AML-193 (cell line): ENCODE data around the gene NXN.
"Not testable (repeated sequence)": the region's sequence is repeated elsewhere in the genome, so short reads cannot be mapped to it uniquely, and the experiment has no call there.

ENCODE experiments used
- DNase-seq, 2 experiments: peaks; one replicate each; lab custom pipeline; 2025; lab: John Stamatoyannopoulos, UW

NXN gene

DNA sequence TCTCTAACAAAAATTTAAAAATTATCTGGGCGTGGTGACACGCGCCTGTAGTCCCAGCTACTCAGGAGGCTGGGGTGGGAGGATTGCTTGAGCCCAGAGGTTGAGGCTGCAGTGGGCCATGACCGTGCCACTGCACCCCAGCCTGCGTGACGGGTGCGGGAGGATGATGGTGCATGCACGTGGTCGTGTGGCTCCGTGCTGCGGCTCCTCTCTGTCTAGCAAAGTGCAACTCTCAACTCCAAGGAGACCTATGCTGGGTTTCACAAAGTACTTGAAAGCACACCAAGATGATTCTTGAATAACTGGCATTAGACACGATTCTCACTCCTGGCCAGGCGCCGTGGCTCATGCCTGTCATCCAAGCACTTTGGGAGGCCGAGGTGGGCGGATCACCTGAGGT, 25.8 kb downstream of the NXN start:
- DNase-seq = no peak

DNA sequence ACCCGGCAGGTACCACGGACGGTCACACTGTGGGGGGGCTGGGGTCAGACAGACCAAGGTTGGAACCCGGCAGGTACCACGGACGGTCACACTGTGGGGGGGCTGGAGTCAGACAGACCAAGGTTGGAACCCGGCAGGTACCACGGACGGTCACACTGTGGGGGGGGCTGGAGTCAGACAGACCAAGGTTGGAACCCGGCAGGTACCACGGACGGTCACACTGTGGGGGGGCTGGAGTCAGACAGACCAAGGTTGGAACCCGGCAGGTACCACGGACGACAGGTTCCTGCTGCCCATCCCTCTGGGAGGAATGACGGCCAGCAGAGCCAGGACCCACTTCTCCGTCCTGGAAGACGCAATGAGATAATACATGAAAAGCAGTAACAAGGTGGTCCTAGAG, 27.0 kb downstream of the NXN start:
- not testable (repeated sequence) for DNase-seq

DNA sequence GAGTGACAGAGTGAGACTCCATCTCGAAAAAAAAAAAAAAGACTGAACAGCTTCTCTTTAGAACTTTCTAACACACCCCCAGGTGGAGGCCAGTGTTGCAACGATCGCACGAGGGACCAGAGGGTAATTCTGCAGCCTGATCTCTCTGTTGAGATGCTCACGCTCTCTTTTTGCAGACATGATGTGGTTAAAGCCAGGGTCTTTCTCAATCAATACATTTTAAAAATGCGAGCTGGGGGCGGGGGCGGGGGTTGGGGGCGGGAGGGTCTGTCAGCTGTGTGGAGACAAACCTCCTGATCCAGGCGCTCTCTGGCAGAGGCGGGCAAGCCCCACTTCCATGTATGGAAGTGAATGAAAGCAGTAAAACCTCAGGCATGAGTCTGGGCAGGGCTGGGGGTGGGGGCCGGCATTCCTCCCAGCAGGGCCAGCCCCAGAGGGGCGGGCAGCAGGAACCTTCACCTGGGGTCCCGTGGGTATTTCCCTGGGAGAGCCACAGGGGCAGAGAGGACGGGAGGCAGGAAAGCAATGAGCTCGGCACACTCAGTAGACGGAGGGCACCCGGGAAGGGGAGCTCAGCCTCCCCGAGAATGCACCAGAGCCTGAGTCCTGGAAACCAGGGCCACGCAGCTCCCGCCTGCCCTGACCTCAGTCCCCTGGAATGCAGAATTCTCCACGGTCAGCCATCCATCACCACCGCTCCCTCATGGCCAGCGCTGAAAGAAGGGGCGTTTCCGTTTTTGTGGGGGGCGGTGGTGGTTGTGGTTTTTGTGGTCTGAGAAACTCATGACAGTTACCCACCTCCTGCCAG, 28.0 kb downstream of the NXN start:
- DNase-seq = no peak

DNA sequence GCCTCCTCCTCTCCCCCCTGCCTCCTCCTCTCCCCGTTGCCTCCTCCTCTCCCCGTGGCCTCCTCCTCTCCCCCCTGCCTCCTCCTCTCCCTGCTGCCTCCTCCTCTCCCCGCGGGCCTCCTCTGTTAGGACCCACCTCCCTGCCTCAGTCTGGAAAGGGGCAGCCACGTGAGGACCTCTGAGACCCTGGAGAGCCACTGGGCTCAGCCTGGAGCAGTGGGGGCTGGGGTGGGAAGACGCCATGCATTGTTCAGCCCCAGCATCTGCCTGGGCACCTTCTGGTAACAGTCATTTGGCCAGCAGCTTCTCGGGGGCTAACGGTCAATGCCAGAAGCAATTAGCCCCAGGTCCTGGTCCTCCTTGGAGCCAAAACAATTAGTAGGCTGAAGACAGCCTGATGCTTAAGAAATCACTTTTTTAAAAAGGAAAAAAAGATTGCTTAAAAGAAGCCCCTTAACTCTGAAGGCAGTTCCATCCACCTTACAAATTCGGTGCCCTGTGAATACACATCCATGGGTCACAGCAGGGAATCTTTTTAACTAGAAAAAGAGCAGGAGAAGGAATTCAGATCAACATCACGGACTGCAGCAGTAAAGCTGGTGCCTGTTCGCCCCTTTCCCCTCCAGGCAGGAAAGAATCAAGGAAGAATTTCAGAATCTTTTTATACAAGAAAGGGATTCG, 29.8 kb downstream of the NXN start:
- DNase-seq = no peak

DNA sequence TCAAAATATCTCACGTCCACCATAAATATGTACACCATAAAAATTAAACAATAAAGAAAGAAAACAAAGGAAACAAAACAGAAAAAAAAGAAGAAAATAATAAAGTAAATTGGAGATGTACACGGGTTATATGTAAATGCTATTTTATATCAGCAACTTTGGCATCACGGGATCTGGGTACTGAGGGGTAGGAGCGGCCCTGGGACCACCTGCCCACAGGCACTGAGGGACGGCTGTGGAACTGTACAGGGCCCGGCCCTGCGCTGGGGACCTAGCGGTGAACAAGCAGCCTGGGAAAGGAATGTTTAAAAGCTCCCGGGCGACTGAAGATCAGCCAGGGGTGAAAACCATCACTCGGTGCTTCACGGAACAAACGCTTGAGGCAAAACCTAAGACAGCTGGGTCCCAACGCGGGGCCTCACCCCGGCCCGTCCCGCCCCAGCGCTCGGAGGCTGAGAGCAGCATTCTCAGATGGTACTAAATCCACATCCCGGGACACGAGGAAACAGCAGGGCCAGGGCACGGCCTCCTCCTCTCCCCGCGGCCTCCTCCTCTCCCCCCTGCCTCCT, 31.2 kb downstream of the NXN start:
- DNase-seq = no peak

DNA sequence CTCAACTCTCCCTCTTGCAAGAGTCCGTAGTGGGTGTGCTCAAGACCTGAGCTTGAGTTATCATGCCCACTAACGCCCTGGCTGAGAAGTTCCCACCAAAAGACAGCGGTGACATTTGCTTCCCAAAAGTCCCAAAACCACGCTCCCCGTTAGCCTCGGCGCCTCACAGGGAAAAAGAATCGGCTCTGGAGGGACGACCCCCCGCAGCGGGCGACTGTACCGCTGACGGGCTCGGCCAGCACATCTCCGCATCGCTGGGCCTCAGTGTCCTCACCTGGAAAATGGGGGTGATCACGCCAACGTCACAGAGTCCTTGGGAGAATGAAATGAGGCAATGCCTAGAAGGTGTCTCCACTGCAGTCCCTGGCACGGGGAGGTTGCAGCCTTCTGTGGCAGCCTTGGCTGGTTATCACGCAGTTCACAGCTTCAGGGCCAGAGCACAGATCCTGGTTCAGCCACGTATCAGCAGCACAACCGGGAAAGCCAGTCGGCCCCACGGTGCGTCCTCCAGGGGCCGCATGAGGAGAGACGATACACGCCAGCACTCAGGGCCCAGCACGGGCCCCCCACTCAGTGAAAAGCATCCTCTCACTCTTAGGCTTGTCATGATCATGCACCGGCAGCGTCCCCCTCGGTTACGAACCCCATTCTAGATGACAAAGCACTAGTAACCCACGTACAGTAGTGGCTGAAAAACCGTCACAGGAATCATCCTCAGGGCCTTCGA, 32.9 kb downstream of the NXN start:
- DNase-seq = no peak

DNA sequence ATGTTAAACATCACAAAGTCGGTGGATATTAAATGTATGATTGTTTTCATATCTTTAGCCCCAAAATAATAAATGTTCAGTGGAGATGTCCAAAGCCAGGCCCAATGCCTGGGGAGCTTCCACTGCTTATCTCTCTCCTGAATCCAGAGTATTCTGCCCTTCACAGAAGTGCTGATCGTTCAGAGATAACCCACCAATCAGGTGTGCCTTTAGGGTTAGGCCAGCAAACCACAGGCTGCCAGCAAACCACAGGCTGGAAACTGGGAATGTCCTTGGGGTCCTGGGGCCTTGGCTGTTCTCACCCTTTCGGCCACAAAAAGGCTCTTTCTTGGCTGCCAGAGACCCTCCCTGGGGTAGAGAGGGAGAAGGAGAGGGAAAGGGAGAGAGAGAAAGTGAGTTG, 33.9 kb downstream of the NXN start:
- DNase-seq = no peak

DNA sequence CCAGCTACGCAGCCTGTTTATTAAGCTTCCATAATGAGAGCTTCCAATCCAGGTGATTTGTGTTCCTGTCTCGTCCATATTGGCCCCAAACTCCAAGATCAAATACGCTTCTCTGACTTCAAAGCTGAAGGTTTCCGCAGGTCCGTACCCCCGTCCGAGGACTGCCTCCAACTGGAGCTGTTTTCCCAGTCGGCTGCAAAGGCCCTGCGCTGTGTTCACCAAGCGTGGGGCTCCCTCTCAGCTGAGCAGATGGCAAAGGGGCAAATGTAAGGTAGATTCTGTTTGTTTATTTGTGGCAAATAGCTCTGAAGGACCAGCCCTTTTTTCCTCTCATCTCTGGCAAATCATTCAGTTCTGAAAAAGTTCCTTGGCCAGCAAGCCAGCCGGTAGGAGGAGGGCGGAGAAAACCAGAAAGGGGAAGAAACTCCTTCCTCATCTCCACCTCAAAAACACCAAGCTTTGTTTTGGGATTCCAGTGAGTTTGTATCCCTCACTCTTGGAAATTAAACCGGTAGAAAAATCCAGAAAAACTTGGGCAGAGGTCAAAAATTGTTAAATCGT, 35.2 kb downstream of the NXN start:
- DNase-seq = no peak

DNA sequence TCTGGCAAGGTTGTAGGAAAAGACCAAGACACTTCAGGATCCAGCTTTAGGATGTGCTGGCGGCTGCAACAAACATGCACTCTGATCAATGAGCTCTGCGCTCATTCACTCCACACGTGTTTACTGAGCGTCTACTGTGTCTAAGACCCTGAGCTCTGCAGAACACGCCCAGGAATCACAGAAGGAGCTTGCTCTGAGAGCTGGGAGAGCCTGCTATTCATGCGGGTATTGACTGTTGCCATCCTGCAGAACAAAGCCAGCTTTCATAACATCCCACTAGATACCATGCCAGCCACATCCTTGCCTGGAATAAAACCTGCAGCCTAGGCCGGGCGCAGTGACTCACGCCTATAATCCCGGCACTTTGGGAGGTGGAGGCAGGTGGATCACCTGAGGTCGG, 44.1 kb downstream of the NXN start:
- DNase-seq = no peak

DNA sequence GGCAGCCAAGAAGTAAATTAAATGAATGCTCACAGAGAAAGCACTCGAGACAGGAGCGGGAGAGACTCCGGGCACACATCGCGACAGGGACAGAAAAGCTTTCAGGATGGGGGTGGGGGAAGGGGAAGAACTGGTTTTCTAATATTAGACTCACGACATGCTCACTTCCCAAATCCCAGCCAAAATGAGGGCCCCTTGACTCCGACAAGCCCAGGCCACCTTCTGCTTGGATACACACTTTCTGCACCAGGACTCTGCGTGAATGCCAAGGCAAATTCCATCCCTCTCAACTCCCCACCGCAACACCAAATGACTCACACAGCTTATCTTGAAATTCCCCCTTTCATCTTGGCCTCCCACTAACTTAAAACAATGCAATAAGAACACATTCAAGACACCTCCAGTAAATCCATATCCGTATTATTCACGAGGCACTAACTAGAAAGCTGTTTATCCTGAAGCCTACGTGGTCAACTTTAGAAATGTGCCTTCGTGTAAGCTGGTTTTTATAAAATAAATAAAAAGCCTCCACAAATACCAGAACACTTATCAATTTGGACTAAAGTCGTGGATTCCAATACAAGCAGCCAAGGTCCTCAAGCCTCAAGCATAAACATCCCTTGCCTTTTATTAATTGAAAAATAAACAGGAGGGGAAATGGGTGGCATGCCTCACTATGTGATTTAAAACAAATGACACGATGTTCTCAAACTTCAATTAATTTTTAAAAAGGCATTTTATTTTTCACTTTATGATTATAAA, 46.1 kb downstream of the NXN start:
- DNase-seq = no peak

DNA sequence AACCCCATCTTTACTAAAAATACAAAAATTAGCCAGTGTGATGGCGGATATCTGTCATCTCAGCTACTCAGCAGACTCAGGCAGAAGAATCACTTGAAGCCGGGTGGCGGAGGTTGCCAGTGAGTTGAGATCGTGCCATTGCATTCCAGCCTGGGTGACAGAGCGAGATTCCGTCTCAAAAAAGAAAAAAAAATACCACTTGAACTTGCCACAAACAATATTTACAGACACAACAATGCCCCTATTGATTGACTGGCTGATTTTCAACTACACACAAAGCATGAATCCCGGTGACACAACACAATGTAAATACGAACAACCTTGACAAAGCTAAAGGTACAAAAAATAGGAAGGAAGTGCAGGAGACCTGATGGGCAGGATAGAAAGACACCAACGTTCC, 49.3 kb downstream of the NXN start:
- no peak for DNase-seq

DNA sequence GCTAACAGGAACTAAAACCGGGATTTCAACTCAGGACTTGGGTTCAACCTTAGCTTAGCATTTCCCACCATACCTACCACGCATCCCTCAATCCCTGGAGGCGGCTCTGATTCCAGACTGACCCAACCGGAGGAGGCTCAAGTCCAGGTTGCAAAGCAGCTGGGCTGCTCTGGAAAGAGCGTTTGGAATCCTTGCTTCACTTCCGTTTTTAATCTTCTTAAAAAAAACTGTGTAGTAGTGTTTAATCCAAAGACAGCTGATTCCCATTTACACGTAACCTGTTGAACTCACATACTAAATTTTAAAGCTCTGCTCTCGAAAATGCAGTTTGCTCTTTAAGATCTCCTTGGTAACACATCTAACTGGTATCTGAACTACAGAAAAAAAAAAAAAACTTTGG, 50.0 kb downstream of the NXN start:
- no peak for DNase-seq

DNA sequence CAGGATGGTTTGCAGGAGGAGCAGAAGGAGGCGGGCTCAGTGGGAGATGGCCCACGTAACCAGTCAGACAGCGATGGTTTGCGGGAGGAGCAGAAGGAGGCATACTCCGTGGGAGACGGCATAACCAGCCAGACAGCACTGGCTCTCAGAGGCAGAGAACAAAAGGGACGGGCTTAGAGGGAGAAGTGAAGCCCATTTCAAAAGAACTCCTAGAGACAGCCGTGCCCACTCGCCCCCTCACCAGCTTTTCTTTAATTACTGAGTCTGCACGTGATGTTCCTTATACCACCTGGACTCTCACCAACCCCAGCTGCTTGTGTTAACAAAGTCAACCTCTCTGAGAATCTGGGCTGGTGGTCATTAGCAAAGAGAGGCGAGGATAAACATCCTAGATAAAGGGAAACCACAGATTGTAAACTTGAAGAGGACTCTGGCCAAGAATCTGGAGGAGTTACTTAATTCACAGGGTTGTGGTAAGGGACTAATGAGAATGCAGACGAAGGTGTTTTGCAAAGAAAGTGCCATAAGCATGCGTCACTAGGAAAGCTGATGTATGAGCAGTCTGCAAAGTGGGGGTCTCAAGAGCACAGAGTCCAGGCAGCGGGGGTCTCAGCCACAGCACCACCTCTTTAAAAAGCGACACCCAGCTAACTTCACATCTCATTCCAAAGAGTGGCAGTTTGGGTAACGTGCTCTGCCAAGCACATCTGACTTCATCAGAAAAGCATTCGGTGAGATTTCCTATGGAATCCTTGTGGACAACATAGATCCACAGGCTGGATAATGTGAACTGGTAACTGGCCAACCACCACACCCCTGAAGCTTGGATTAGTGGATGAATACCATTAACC, 51.7 kb downstream of the NXN start:
- DNase-seq = no peak

DNA sequence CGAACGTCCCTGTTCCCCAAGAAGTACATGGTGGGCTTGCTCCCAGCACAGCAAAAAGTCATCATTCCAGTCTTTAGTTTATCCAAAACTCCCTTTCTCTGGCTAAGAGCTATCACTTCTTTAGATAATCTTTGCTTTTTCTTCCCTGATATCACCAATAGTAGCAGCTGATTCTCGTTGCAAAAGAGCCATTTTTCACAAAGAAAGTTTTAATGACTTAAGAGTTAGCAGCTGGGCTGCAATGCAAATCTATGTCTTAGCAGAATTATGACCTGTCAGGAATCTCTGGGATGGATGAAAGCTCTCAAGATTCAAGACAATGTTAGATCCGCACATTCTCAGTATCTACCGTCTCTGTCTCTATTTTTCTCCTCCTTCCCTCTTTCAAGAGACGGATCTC, 53.8 kb downstream of the NXN start:
- no peak for DNase-seq

DNA sequence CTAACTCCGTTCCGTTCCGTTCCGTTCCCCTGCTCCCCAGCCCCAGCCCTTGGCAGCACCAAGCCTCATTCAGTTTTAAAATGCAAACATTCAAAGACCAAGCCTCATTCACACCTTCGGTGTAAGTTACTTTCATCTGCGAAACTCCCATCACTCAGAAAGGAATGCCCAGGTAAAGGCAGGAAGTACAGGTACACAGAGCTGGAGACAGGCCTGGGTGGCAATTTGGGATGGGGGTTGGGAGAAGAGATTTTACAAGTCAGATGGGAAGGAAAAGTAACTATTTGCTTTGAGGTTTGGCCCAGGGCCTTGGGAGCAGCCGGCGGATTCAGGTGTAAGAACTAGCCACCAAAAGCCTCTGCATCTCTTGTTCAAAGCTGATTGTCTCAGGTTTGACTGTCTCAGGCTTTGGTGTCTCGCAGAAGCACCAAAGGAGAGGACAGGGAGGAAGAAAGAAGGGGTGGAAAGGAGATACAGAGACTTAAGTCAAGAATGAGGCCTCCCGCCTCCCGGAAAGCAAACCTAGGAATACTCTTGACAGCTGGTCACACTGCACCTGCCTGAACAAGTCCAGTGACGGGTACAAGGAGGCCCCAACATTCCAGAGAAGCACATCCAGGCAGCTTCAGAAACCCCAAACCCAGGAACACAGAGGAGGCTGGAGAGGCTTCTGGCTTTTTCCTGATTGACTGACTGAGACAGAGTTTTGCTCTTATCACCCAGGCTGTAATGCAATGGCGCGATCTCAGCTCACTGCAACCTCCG, 54.7 kb downstream of the NXN start:
- DNase-seq = no peak

DNA sequence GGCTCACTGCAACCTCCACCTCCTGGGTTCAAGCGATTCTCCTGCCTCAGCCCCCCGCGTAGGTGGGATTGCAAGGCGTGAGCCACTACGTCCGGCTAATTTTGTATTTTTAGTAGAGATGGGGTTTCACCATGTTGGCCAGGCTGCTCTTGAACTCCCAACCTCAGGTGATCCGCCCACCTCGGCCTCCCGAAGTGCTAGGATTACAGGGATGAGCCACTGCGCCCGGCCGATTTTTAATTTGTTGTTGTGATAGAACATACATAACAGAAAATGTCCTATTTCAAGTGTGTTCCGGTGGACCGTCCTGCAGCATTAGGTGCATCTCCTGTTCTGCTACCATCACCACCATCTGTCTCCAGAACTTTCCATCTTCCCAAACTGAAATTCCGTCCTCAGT, 55.3 kb downstream of the NXN start:
- DNase-seq = not testable (repeated sequence)

DNA sequence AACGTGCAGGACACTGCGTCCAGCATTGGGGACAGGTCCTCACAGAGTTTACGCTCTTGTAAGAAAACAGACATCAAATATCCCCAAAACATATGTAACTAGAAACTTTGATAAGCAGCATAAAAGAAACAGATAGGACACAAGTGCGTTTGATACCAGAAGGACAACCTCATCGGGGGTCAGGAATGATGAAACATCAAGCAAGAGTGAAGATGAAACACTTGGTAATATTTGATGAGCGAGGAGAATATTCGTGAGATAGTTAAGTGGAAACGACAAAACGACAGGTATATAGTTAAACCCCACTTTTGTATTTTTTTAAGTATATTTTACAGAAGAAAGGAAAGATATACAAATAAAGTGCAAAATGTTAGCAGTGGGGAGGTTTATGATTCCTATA, 55.9 kb downstream of the NXN start:
- no peak for DNase-seq

DNA sequence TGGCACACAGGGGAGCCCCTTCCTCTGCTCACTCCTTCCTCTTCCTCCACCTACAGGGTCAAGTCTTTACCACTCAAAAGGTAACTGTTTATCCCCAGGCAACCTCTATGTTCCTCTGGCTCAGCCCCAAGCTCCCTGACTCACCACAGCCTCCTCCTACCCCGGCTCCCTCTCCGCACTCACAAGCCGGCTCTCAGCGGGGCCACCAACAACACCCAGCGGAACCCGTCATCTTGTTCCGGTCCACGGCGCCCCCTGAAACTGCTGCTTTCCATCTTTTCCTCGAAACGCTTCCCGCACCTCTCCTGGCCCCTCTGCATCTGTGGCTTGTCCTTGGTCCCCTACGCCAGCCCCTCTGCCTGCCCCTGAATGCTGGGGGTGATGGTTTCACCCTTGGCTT, 58.4 kb downstream of the NXN start:
- DNase-seq = no peak

DNA sequence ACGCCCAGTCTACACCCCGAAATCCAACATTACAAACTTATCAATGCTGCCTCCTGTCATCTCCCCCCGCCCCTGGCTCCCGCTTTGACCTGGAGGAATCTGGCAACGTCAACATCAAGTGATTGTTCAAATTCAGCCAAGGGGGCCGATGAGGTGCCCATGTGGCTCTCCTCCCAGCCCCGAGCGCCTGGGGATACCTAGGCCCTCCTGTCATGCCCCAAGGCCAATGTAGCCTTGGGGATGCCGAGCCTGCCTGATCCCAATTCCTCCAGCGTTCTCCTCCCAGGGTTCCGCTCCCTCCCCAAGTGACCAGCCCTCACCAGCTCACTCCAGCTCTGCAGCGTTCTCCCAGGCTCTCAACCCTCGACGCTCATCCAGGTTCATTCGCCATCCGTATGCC, 59.4 kb downstream of the NXN start:
- DNase-seq = no peak
